GM12878 (cell line): Measurements from ENCODE around the gene ZNFX1.

ENCODE experiments used
- CTCF ChIP-seq, 3 experiments: IDR thresholded peaks in 2 of 3; conservative IDR thresholded peaks in 1 of 3; 2 replicates each; pipeline ENCODE4 v1.5.1; 2011; ENCODE audit warnings: low read depth in 3 of 3, low read length in 3 of 3, mild to moderate bottlenecking in 3 of 3, control low read depth in 2 of 3, moderate library complexity in 2 of 3, inconsistent platforms in 1 of 3, mixed read lengths in 1 of 3; ENCODE audit not compliant: control insufficient read depth in 2 of 3, insufficient read depth in 1 of 3; ENCODE audit errors: extremely low read depth in 1 of 3
- DPF2 ChIP-seq: fragments of 450-650 bp; IDR thresholded peaks from 2 replicates; pipeline ENCODE4 v1.6.1; 2017; ENCODE audit warnings: mild to moderate bottlenecking
- IRF3 ChIP-seq: fragments of 450-650 bp; IDR thresholded peaks from 2 replicates; pipeline ENCODE4 v1.6.1; 2014; ENCODE audit warnings: mild to moderate bottlenecking
- MXI1 ChIP-seq: fragments of 150-350 bp; IDR thresholded peaks from 2 replicates; pipeline ENCODE4 v1.6.1; 2011; ENCODE audit warnings: low read depth, mild to moderate bottlenecking, inconsistent platforms, low read length, improper control_type of control experiment
- RAD21 ChIP-seq: IDR thresholded peaks from 2 replicates; pipeline ENCODE4 v1.6.1; 2011; ENCODE audit warnings: mild to moderate bottlenecking, low read depth, low read length, moderate library complexity; ENCODE audit not compliant: insufficient read depth
- REST ChIP-seq: IDR thresholded peaks from 2 replicates; pipeline ENCODE4 v1.6.1; 2012; ENCODE audit warnings: mild to moderate bottlenecking, low read depth, low read length
- SP1 ChIP-seq: IDR thresholded peaks from one replicate; pipeline ENCODE4 v1.6.1; 2011; ENCODE audit warnings: low read depth, low read length

- TF ChIP-seq REST, result no peak
- no peak for TF ChIP-seq CTCF (IDR thresholded peaks at IDR 0.05 in 2 of 3, conservative IDR thresholded peaks at IDR 0.05 in 1 of 3; ENCODE audit: control insufficient read depth in 2 of 3, extremely low read depth in 1 of 3, insufficient read depth in 1 of 3, low read depth in 3 of 3, low read length in 3 of 3)
- TF ChIP-seq RAD21, result no peak
- TF ChIP-seq IRF3, result no peak
- no peak for TF ChIP-seq SP1
- TF ChIP-seq DPF2, result no peak
- TF ChIP-seq MXI1, result no peak
Observed at GRCh38 chr20:49230021-49230420, 47.8 kb downstream of the ZNFX1 start.
